ENCODE measurements around the gene KRTAP19-8.

Gene KRTAP19-8

DNA sequence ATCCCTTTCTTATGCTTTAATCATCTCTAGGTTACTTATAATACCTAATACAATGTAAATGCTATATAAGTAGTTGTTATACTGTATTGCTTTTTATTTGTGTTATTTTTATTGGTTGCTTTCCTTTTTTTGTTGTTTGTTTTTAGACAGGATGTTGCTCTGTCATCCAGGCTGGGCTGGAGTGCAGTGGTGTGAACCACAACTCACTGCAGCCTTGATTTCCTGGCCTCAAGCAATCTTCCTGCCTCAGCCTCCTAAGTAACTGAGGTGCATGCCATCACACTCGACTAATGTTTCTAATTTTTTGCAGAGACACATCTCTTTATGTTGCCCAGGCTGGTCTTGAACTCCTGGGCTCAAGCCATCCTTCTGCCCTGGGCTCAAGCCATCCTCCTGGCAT, 26.9 kb downstream of the KRTAP19-8 start:
- DNase-seq: no peak

DNA sequence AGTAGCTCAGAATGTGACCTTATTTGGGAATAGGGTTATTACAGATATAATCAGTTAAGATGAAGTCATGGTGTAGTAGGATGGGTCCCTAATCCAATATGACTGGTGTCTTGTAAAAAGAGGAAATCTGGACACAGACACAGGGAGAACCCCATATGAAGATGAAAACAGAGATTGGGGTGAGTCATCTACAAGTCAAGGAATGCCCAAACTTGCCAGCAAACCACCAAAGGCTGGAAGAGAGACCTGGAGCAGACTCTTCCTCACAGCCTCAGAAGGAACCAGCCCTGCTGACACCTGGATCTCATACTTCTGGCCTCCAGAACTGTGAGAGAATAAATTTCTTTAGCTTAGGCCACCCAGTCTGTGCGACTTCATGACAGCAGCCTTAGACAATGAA, 29.9 kb downstream of the KRTAP19-8 start:
- DNase-seq: no peak

DNA sequence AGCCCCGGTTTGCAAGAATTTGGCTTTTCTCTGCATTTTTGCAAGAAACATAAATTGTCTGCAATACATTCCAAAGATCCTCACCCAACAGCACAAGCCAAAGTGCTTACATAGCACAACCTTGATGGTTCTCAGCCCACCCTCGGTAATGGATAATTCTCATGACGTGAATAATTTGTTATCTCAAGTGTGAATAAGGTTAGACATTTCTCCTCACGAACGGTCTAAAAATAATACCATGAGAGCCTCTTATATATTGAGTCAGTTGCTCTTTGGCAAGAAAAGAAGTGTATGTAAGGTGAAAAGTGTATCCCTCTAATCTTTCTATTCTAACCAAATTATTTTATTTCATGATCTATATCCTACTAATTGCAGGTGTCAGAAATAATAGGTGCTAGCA, 33.3 kb downstream of the KRTAP19-8 start:
- DNase-seq: no peak

DNA sequence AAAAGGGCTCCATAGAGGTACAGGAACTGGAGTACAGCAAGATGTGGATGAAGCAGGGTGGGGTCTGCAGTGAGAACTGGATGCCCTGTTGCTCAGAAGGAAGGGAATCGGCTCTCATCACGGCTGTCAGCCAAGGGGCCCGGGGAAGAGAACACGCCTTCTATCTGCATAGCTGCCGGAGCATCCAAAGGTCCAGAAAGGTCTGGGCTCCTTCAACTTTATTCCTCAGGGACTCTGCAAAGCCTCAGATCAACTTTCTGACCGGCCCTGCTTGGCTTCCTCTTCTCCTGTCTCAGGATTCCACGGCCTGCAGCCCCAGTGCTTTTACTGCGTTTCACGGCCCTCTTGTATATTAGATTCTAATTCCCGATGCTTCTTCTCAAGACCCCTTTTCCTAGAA, 34.8 kb downstream of the KRTAP19-8 start:
- no peak for DNase-seq

DNA sequence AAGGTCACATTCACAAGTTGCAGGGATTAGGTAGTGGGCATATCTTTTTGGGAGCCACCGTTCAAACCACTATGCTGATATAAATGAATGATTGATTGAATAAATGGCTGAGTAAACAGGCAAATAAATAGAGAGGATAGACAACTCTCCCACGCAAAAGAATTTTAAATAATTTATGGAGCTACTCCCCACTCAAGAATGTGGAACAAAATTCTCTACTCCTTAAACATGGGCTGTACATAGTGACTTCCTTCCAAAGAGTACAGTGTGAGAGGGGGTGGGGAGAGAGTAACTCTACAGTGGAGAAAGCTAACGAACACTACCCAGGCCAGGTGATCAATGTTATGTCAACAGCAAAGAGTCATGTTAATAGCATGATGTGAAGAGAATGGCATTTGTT, 40.7 kb downstream of the KRTAP19-8 start:
- DNase-seq: no peak

DNA sequence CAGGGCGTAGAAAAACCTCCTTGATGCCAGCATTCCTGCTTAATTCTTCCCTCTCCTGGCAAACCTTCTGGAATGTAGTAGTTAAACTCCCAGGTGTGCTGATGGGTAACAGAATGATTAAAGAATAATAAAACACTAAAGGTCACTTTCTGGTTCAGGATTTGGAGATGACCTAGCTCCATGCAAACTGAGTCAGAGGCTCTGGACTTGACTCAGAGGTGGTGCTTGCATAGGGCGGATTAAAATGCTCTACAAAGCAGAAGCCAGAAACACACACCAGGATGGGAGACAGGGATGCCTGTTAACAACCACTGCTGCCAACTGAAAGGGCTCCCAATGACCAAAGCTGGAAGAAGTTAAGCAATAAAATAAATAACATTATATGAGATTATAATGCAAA, 41.5 kb downstream of the KRTAP19-8 start:
- no peak for DNase-seq

DNA sequence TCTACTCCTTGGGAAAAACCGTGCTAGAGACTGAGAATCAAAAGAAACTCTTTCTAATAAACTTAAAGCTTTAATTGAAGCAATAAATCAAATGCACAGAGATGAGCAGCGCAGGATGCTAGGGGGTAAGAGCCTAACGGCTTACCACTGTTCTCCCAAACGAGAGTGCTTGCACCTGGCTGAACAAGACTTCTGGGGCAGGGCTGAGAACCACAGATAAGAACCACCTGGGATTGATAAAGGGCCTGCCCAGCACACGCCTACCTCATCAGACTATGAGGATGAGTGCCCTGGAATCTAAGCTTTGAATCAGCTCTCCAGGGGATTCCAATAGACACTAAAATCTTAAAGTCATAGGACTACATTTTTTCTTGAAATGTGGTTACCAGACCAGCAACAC, 43.3 kb downstream of the KRTAP19-8 start:
- DNase-seq: no peak

DNA sequence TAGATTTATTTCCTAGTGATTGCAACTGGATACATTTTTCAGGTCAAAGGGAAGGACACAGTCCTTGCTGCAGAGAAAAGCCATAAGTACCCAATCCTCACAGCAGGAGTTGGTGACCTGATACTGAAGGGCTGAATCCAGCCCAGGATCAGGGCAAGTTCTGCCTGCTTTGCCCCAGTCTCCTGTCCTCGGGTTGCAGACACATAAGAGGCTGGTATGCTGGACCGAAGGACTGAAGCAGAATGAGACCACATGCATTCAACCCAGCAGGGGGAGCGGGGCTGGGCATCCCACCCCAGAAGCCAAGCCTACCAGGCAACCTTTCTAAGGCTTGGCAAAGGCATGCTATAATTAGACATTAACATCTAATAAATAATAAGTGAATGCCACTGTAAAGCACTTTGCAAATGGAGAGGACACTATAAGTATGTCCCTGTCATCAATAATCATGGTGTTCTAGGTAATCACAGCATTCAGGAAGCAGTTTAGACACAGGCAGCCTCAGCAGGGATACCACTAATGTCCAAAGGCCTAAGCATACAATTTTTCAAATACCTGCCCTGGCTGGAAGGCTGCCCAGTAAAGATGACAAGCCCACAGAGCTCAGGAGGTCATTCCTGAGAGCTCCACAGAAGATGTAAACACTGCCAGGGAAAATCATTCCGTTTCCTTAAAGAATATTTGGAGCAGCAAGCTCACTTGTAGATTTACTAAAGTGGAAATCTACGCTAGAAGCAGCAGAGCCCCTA, 47.6 kb downstream of the KRTAP19-8 start:
- DNase-seq: no peak

DNA sequence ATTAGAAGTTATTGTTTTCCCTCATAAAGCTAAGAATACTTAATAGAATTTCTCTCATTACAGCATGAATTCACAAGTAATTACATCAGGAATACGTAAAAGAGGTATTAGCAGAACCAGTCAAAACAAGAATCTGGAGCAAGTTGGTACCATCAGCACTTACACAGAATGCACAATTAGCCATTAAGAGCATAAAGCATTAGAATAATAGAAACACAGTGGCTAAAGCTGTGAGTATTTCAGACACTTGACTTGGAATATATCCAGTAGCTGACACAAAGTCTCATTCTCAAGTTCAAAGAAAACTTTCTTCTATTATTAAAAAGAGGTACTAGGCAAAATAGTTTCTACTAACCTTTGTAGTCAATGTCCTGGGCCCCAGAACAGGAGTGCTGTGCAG, 49.6 kb downstream of the KRTAP19-8 start:
- no peak for DNase-seq

Measured in NCI-H345 (cell line).